Measurements from ENCODE around the gene SKOR1.

Gene SKOR1

DNA sequence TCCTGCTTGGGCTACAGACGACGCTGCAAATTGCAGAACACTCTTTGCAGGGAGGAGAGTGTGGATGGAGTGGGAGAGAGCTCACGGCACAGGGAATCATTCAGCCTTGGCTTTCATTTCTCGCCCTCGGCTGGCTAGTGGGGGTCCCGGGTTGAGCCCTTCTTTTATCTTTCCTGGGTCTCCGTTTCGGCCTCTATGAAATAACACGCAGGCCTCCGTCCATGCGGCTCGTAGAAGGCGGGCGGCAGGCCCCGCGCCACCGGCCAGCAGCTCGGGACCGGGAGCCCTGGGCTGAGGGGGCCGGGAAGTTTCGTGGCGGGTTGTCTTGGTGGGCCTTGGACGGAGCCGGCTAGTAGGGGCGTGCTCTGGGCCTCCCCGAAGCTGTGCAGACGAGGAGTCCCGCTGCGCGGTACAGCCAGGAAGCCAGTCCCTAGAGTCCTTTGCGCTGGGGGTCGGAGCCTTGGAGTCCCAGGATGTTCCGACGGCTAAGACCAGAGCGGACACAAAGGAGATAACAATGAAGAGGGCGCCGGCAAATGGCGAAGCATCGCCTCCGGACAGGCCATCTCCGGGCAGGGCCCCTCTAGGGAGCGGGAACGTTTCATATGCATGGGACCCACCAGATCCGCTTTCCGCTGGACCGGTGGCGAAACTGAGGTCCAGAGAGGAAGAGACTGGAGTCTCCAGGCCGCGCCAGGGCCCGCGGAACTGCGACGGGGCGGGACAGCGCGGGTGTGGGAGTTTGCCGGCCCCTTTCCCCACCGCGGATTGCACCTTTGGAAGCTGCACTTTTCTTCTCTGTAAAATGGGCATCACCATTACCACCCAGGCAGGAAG, 10.2 kb downstream of the SKOR1 start:
- Histone ChIP-seq H3K18ac (ENCODE audit: low read length) (no peak overlapping the region), H3K27ac (ENCODE audit: low read depth, low read length) (no peak overlapping the region), H2AK5ac (ENCODE audit: low read length) (no peak overlapping the region), H2BK12ac (ENCODE audit: low read length) (no peak overlapping the region), H3K4me2 (ENCODE audit: low read length) (peak overlapping the region; percentile 59), H4K91ac (ENCODE audit: low read depth, low read length) (no peak overlapping the region), H3K14ac (ENCODE audit: low read length) (no peak overlapping the region), H4K8ac (ENCODE audit: low read depth, low read length) (no peak overlapping the region), H2BK5ac (ENCODE audit: low read depth, low read length, poor library complexity) (no peak overlapping the region), H3K79me2 (ENCODE audit: control insufficient read depth, insufficient read depth, low read length, poor library complexity) (peaks cover 2% of the 10 kb centered on the region), H3K4ac (ENCODE audit: low read depth, low read length) (no peak overlapping the region), H3K9me3 (ENCODE audit: insufficient read depth, low read depth, low read length) (peaks cover 3% of the 10 kb centered on the region), H2AFZ (ENCODE audit: insufficient read depth, low read length, poor library complexity) (no peak overlapping the region), H3K79me1 (ENCODE audit: low read length) (peaks cover 4% of the 10 kb centered on the region), H3K4me3 (ENCODE audit: low read depth, low read length) (no peak overlapping the region), H3K36me3 (ENCODE audit: control insufficient read depth in 1 of 2, insufficient read depth in 2 of 2, low read length in 2 of 2) (no peaks in the 10 kb centered on the region), H3K23ac (ENCODE audit: low read length) (no peak overlapping the region), H3K27me3 (ENCODE audit: insufficient read depth, low read length) (peaks cover 49% of the 10 kb centered on the region), H3K9ac (ENCODE audit: low read length) (no peak overlapping the region), H4K12ac (ENCODE audit: low read depth, low read length) (no peak overlapping the region), H2BK120ac (ENCODE audit: insufficient read depth, low read length, poor library complexity) (no peak overlapping the region), H3K4me1 (ENCODE audit: control insufficient read depth in 1 of 2, insufficient read depth in 2 of 2, low read length in 2 of 2) (peaks cover 10 to 19% of the 10 kb centered on the region in 2 experiments)
- DNase-seq, result no peak
- WGBS (ENCODE audit: extremely low coverage, insufficient coverage, insufficient read length), result no CpG with 5 or more reads among the region's 59 CpGs

DNA sequence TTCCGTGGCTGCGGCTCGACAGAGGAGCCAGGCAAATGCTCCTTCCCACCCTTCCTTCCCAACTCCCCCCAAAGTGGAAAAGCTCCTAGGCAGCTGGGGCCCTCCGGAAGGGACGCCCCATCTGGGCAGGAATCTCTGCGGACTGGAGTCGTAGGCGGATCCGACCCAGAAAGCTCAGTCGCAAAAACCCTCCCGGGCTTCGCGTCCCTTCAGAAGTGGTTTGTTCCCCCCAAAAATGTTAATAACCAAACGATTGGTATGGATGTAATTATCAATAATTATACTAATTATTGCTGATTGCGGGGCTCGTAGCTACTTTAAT, 10.8 kb downstream of the SKOR1 start:
- no peak overlapping the region for H3K14ac ChIP-seq (ENCODE audit: low read length)
- H2AFZ ChIP-seq (ENCODE audit: insufficient read depth, low read length, poor library complexity), result no peak overlapping the region
- H2BK12ac ChIP-seq (ENCODE audit: low read length), result no peak overlapping the region
- H3K4me1 ChIP-seq (ENCODE audit: control insufficient read depth in 1 of 2, insufficient read depth in 2 of 2, low read length in 2 of 2), result peaks cover 10 to 22% of the 10 kb centered on the region in 2 experiments
- peaks cover 5% of the 10 kb centered on the region for H3K79me1 ChIP-seq (ENCODE audit: low read length)
- peaks cover 43% of the 10 kb centered on the region for H3K27me3 ChIP-seq (ENCODE audit: insufficient read depth, low read length)
- no peak for DNase-seq
- H2BK5ac ChIP-seq (ENCODE audit: low read depth, low read length, poor library complexity), result no peak overlapping the region
- H2AK5ac ChIP-seq (ENCODE audit: low read length), result no peak overlapping the region
- no CpG with 5 or more reads among the region's 16 CpGs for WGBS (ENCODE audit: extremely low coverage, insufficient coverage, insufficient read length)
- no peaks in the 10 kb centered on the region for H3K36me3 ChIP-seq (ENCODE audit: control insufficient read depth in 1 of 2, insufficient read depth in 2 of 2, low read length in 2 of 2)
- H2BK120ac ChIP-seq (ENCODE audit: insufficient read depth, low read length, poor library complexity), result no peak overlapping the region
- H3K79me2 ChIP-seq (ENCODE audit: control insufficient read depth, insufficient read depth, low read length, poor library complexity), result peaks cover 2% of the 10 kb centered on the region
- no peak overlapping the region for H4K91ac ChIP-seq (ENCODE audit: low read depth, low read length)
- peaks cover 2% of the 10 kb centered on the region for H3K9me3 ChIP-seq (ENCODE audit: insufficient read depth, low read depth, low read length)
- H3K27ac ChIP-seq (ENCODE audit: low read depth, low read length), result no peak overlapping the region
- no peak overlapping the region for H3K4me3 ChIP-seq (ENCODE audit: low read depth, low read length)
- H3K23ac ChIP-seq (ENCODE audit: low read length), result no peak overlapping the region
- no peak overlapping the region for H4K8ac ChIP-seq (ENCODE audit: low read depth, low read length)
- H3K18ac ChIP-seq (ENCODE audit: low read length), result no peak overlapping the region
- no peak overlapping the region for H3K4ac ChIP-seq (ENCODE audit: low read depth, low read length)
- H3K4me2 ChIP-seq (ENCODE audit: low read length), result peak overlapping the region; percentile 59
- H3K9ac ChIP-seq (ENCODE audit: low read length), result no peak overlapping the region
- no peak overlapping the region for H4K12ac ChIP-seq (ENCODE audit: low read depth, low read length)

DNA sequence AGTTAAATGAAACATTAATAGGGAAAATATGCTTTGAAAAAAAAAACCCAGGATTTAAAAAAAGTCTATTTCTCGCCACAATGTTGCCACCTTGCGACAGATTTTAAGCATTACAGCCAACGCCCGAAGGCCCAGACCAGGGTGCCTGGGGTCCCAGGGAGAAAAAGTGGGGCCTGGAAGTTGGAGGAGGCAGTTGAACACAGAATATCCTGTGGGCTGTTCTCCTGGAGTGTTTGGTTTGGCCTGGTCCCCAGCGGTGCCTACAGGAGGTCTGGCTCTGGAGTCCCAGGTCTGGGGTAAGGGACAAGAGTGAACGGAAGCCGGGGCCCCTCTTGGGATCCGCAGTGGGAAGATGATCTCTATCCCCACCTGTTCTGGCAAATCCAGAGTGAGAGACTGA, 11.2 kb downstream of the SKOR1 start:
- Histone ChIP-seq H2BK120ac (ENCODE audit: insufficient read depth, low read length, poor library complexity) (no peak overlapping the region), H3K79me1 (ENCODE audit: low read length) (peaks cover 5% of the 10 kb centered on the region), H2BK5ac (ENCODE audit: low read depth, low read length, poor library complexity) (no peak overlapping the region), H3K27me3 (ENCODE audit: insufficient read depth, low read length) (peaks cover 39% of the 10 kb centered on the region), H2AFZ (ENCODE audit: insufficient read depth, low read length, poor library complexity) (no peak overlapping the region), H3K36me3 (ENCODE audit: control insufficient read depth in 1 of 2, insufficient read depth in 2 of 2, low read length in 2 of 2) (no peaks in the 10 kb centered on the region), H3K79me2 (ENCODE audit: control insufficient read depth, insufficient read depth, low read length, poor library complexity) (peaks cover 2% of the 10 kb centered on the region), H3K18ac (ENCODE audit: low read length) (no peak overlapping the region), H3K9me3 (ENCODE audit: insufficient read depth, low read depth, low read length) (no peaks in the 10 kb centered on the region), H3K23ac (ENCODE audit: low read length) (no peak overlapping the region), H3K4me2 (ENCODE audit: low read length) (no peak overlapping the region), H3K4me3 (ENCODE audit: low read depth, low read length) (no peak overlapping the region), H3K9ac (ENCODE audit: low read length) (no peak overlapping the region), H3K4ac (ENCODE audit: low read depth, low read length) (no peak overlapping the region), H3K27ac (ENCODE audit: low read depth, low read length) (no peak overlapping the region), H4K91ac (ENCODE audit: low read depth, low read length) (no peak overlapping the region), H2BK12ac (ENCODE audit: low read length) (no peak overlapping the region), H4K8ac (ENCODE audit: low read depth, low read length) (no peak overlapping the region), H3K14ac (ENCODE audit: low read length) (no peak overlapping the region), H2AK5ac (ENCODE audit: low read length) (no peak overlapping the region), H3K4me1 (ENCODE audit: control insufficient read depth in 1 of 2, insufficient read depth in 2 of 2, low read length in 2 of 2) (peaks cover 10 to 24% of the 10 kb centered on the region in 2 experiments), H4K12ac (ENCODE audit: low read depth, low read length) (no peak overlapping the region)
- peak in 1 of 2 donors; percentile 71 for DNase-seq
- WGBS (ENCODE audit: extremely low coverage, insufficient coverage, insufficient read length), result no CpG with 5 or more reads among the region's 8 CpGs

DNA sequence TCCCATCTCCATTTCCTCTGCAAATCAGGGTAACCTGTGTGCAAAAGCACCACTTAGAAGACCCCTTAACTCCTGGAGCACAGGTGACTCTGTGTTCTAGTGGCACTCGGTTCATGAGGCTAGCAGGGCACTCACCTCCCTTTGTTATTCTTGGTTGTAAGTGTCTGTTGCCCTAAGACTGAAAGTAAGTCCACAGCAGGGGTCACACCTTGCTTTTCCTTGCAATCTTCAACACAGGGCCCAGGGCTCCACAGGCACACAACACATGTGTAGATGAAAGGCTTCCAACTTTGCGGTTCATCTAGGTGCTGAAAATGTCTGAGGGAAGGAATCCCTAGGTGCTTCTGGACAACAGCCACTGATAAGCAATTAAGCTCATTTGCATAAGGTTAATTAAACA, 11.6 kb downstream of the SKOR1 start:
- Histone ChIP-seq H3K36me3 (ENCODE audit: control insufficient read depth in 1 of 2, insufficient read depth in 2 of 2, low read length in 2 of 2) (no peaks in the 10 kb centered on the region), H2BK5ac (ENCODE audit: low read depth, low read length, poor library complexity) (no peak overlapping the region), H3K18ac (ENCODE audit: low read length) (no peak overlapping the region), H3K79me1 (ENCODE audit: low read length) (peaks cover 5% of the 10 kb centered on the region), H2BK12ac (ENCODE audit: low read length) (no peak overlapping the region), H3K14ac (ENCODE audit: low read length) (no peak overlapping the region), H3K9me3 (ENCODE audit: insufficient read depth, low read depth, low read length) (no peaks in the 10 kb centered on the region), H3K4me1 (ENCODE audit: control insufficient read depth in 1 of 2, insufficient read depth in 2 of 2, low read length in 2 of 2) (peaks cover 10 to 24% of the 10 kb centered on the region in 2 experiments), H2AFZ (ENCODE audit: insufficient read depth, low read length, poor library complexity) (no peak overlapping the region), H3K4me3 (ENCODE audit: low read depth, low read length) (no peak overlapping the region), H3K9ac (ENCODE audit: low read length) (no peak overlapping the region), H3K4ac (ENCODE audit: low read depth, low read length) (no peak overlapping the region), H3K4me2 (ENCODE audit: low read length) (no peak overlapping the region), H3K27me3 (ENCODE audit: insufficient read depth, low read length) (peaks cover 36% of the 10 kb centered on the region), H4K8ac (ENCODE audit: low read depth, low read length) (no peak overlapping the region), H3K27ac (ENCODE audit: low read depth, low read length) (no peak overlapping the region), H3K23ac (ENCODE audit: low read length) (no peak overlapping the region), H2BK120ac (ENCODE audit: insufficient read depth, low read length, poor library complexity) (no peak overlapping the region), H3K79me2 (ENCODE audit: control insufficient read depth, insufficient read depth, low read length, poor library complexity) (peaks cover 2% of the 10 kb centered on the region), H4K91ac (ENCODE audit: low read depth, low read length) (no peak overlapping the region), H4K12ac (ENCODE audit: low read depth, low read length) (no peak overlapping the region), H2AK5ac (ENCODE audit: low read length) (no peak overlapping the region)
- DNase-seq, result no peak
- no CpG with 5 or more reads among the region's 2 CpGs for WGBS (ENCODE audit: extremely low coverage, insufficient coverage, insufficient read length)
